K562 (cell line): ENCODE results near the gene ALDOB. TPM values are rescaled to one million over a fixed set of nuclear protein-coding genes. Genes with fewer than 3 reads are reported as not detected.

ENCODE experiments used
- ATAC-seq: fragments of 200-7000 bp; cut with Tn5 transposase; 3 replicates; pipeline ENCODE4 v1.9.1; 2020; ENCODE audit warnings: moderate library complexity
- BruUV-seq: library from RNA; stranded (reverse); fragments of 400-500 nt; replicated peaks from 2 replicates; lab custom pipeline; 2021; lab: Mats Ljungman, UMichigan
- CTCF ChIA-PET: fragments of 300-600 bp; formaldehyde crosslinking; extraction: SDS; loops from one replicate; lab custom pipeline; 2021; ENCODE audit warnings: low intra/inter-chr PET ratio; lab: Yijun Ruan, JAX
- POLR2A ChIA-PET: fragments of 300-600, 350-650 bp; sonication (Branson Sonifier 250); formaldehyde crosslinking; extraction: SDS; loops from one replicate; lab custom pipeline; 2021; ENCODE audit warnings: antibody characterized with exemption, inconsistent platforms; lab: Yijun Ruan, JAX
- DNase-seq, 4 experiments: peaks; one replicate each; pipeline versions ENCODE4 v3.0.0 to v3.0.0-alpha.2; 2011 to 2018; ENCODE audit warnings: low spot score in 3 of 4, mixed read lengths in 3 of 4; ENCODE audit errors: extremely low read depth in 1 of 4
- FAIRE-seq: peaks from 2 replicates; lab custom pipeline; 2011; peaks lifted over from hg19 to GRCh38; lab: Jason Lieb, UNC
- H2AFZ ChIP-seq: 2 replicates; pipeline ENCODE4 v1.6.0; 2011; ENCODE audit warnings: low read depth, low read length, control low read depth, inconsistent platforms
- H3K27ac ChIP-seq: fragments of 200-600 bp; 3 replicates; pipeline ENCODE4 v1.8.0; 2011; ENCODE audit warnings: low read depth, mild to moderate bottlenecking, control low read depth, inconsistent platforms, low read length, moderate library complexity, mixed read lengths; ENCODE audit errors: extremely low read depth
- H3K27me3 ChIP-seq, 2 experiments: fragments of 300-600 bp in 1 of 2; 2 replicates in 1 of 2; 3 replicates in 1 of 2; pipeline versions ENCODE4 v1.6.0 to v1.8.0; 2011; ENCODE audit warnings: inconsistent platforms in 2 of 2, low read length in 2 of 2, mild to moderate bottlenecking in 1 of 2, mixed read lengths in 1 of 2, moderate library complexity in 1 of 2; ENCODE audit not compliant: control insufficient read depth in 2 of 2, insufficient read depth in 2 of 2
- H3K36me3 ChIP-seq: fragments of 300-600 bp; 3 replicates; pipeline ENCODE4 v1.8.0; 2011; ENCODE audit warnings: mild to moderate bottlenecking, low read length, inconsistent platforms; ENCODE audit not compliant: control insufficient read depth, insufficient read depth
- H3K4me1 ChIP-seq, 2 experiments: fragments of 200-600 bp in 1 of 2; replicated peaks in 1 of 2; 2 replicates in 1 of 2; 3 replicates in 1 of 2; pipeline versions ENCODE4 v1.5.1 to v1.8.0; 2011; ENCODE audit warnings: inconsistent platforms in 2 of 2, low read length in 2 of 2, mild to moderate bottlenecking in 1 of 2, mixed read lengths in 1 of 2, moderate library complexity in 1 of 2; ENCODE audit not compliant: control insufficient read depth in 2 of 2, insufficient read depth in 2 of 2
- H3K4me2 ChIP-seq: 2 replicates; pipeline ENCODE4 v1.6.1; 2011; ENCODE audit warnings: low read length, control low read depth, inconsistent platforms, mixed read lengths; ENCODE audit not compliant: insufficient read depth
- H3K4me3 ChIP-seq: fragments of 200-600 bp; sonication (generic), shearing (Covaris generic); 2 replicates; pipeline ENCODE4 v1.5.1; 2016; ENCODE audit warnings: control low read depth, inconsistent platforms
- H3K79me2 ChIP-seq: fragments of 200-600 bp; 3 replicates; pipeline ENCODE4 v1.8.0; 2011; ENCODE audit warnings: low read length, inconsistent platforms; ENCODE audit not compliant: control insufficient read depth, insufficient read depth
- H3K9ac ChIP-seq, 2 experiments: 2 replicates each; pipeline versions ENCODE4 v1.6.0 to v1.6.1; 2011; ENCODE audit warnings: low read depth in 2 of 2, low read length in 2 of 2, control low read depth in 1 of 2, inconsistent platforms in 1 of 2, mild to moderate bottlenecking in 1 of 2, mixed read lengths in 1 of 2; ENCODE audit not compliant: insufficient read depth in 1 of 2
- H3K9me1 ChIP-seq: one replicate; pipeline ENCODE4 v1.6.0; 2011; ENCODE audit warnings: inconsistent platforms, mild to moderate bottlenecking, low read length, moderate library complexity; ENCODE audit not compliant: control insufficient read depth, insufficient read depth
- H3K9me3 ChIP-seq: replicated peaks from 2 replicates; pipeline ENCODE4 v1.5.1; 2011; ENCODE audit warnings: low read depth, low read length, inconsistent platforms; ENCODE audit not compliant: control insufficient read depth, insufficient read depth
- H4K20me1 ChIP-seq: replicated peaks from 2 replicates; pipeline ENCODE4 v1.6.1; 2011; ENCODE audit warnings: low read length, inconsistent platforms, mixed read lengths; ENCODE audit not compliant: control insufficient read depth, insufficient read depth
- CSDE1 ChIP-seq, 2 experiments: fragments of 450-650 bp; IDR thresholded peaks; 2 replicates each; pipeline ENCODE4 v1.6.1; 2016; ENCODE audit warnings: mild to moderate bottlenecking in 1 of 2
- ESRRA ChIP-seq: fragments of 450-650 bp; IDR thresholded peaks from 2 replicates; pipeline ENCODE4 v1.6.1; 2014; ENCODE audit warnings: low read depth, mild to moderate bottlenecking, moderate library complexity, borderline replicate concordance
- HMGN3 ChIP-seq: IDR thresholded peaks from 2 replicates; pipeline ENCODE4 v1.6.1; 2011; ENCODE audit warnings: borderline replicate concordance, low read depth, mild to moderate bottlenecking, mixed read lengths, low read length; ENCODE audit not compliant: insufficient read length; ENCODE audit errors: extremely low read depth
- MEF2A ChIP-seq: IDR thresholded peaks from 2 replicates; pipeline ENCODE4 v1.6.1; 2011; ENCODE audit warnings: low read depth, mild to moderate bottlenecking, low read length, moderate library complexity; ENCODE audit not compliant: control insufficient read depth
- WGBS: fragments of 100-300 bp; shearing (Covaris generic); methylation state at CpG from one replicate; pipeline ENCODE4 v1.1.6; 2016; ENCODE audit warnings: low coverage, mixed read lengths; ENCODE audit not compliant: insufficient coverage; ENCODE audit errors: missing lambda C conversion rate; 5-methylcytosine and 5-hydroxymethylcytosine counted together
- in situ Hi-C: fragments of 300-500 bp; cut with MboI; formaldehyde crosslinking; loops from 4 replicates; pipeline ENCODE4 v1.15.0; 2018; ENCODE audit warnings: inconsistent platforms, mixed read lengths
- intact Hi-C: fragments of 100-400 bp; cut with micrococcal nuclease; formaldehyde crosslinking; loops from 2 replicates; pipeline ENCODE4 v1.14.2; 2022
- polyA plus RNA-seq, 8 experiments: library from polyadenylated mRNA; depleted of rRNA in 4 of 8; stranded (reverse) in 5 of 8; unstranded in 3 of 8; fragments of >200 nt; fragmentation: Nextera tagmentation in 2 of 8; fragmentation: Illumina TruSeq in 1 of 8; extraction: Ambion mirVana in 2 of 8; extraction: Trizol in 1 of 8; gene quantifications; 2 replicates each; pipeline versions ENCODE4 v1.2.1 to v1.2.3, GENCODE V29; 2011 to 2014; ENCODE audit warnings: inconsistent platforms in 1 of 8, missing spikeins in 1 of 8
- total RNA-seq, 7 experiments: library from RNA; depleted of rRNA in 6 of 7; stranded (reverse); fragments of >200 nt in 6 of 7; fragmentation: Illumina TruSeq in 2 of 7; extraction: Trizol in 2 of 7; gene quantifications; 2 replicates each; pipeline versions ENCODE4 v1.2.1 to v1.2.3, GENCODE V29; 2011 to 2021; ENCODE audit warnings: low replicate concordance in 1 of 7
- TF ChIP-seq, protein P1 (sequence below): sonication (generic); formaldehyde crosslinking; IDR thresholded peaks from 2 replicates; pipeline ENCODE4 v1.5.0; 2020; ENCODE audit warnings: missing genetic modification reagents
- TF ChIP-seq, protein P2 (sequence below), 2 experiments: IDR thresholded peaks; 2 replicates each; pipeline ENCODE4 v1.6.1; 2012; ENCODE audit warnings: improper control_type of control experiment in 2 of 2, low read depth in 2 of 2, low read length in 2 of 2, borderline replicate concordance in 1 of 2

Gene ALDOB
- total and polyA plus RNA-seq, 9 of the 15 experiments (the other 6 are each of a cell fraction or from before 2014, with no cell fraction given) = 0.80 TPM; not detected in 8

DNA sequence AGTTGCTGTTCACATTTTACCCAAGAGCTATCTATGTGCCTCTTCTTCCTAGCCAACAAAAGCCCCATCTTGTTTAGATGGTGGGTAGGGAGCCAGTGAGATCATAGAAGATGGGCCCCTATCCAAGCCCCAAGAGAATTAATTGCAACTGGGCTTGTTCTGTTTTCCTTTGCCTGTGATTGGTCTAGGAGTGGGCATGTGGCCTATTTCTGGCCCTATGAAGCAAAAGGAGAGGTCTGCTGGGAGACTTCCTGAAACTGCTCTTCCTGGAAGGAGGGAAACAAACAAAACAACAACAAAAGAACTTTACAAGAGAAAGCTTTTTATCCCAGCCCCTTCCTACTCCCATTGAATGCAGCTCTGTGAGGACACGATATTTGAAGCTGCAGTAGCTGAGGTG is 32.5 kb upstream of the ALDOB start (continued):
- TF ChIP-seq, protein P1, sequence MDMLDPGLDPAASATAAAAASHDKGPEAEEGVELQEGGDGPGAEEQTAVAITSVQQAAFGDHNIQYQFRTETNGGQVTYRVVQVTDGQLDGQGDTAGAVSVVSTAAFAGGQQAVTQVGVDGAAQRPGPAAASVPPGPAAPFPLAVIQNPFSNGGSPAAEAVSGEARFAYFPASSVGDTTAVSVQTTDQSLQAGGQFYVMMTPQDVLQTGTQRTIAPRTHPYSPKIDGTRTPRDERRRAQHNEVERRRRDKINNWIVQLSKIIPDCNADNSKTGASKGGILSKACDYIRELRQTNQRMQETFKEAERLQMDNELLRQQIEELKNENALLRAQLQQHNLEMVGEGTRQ (CRISPR knock-in tag) = peak; percentile 64
- TF ChIP-seq HMGN3 (no peak), CSDE1 (IDR thresholded peaks at IDR 0.05) (no peak), MEF2A (no peak)
- TF ChIP-seq, protein P2, sequence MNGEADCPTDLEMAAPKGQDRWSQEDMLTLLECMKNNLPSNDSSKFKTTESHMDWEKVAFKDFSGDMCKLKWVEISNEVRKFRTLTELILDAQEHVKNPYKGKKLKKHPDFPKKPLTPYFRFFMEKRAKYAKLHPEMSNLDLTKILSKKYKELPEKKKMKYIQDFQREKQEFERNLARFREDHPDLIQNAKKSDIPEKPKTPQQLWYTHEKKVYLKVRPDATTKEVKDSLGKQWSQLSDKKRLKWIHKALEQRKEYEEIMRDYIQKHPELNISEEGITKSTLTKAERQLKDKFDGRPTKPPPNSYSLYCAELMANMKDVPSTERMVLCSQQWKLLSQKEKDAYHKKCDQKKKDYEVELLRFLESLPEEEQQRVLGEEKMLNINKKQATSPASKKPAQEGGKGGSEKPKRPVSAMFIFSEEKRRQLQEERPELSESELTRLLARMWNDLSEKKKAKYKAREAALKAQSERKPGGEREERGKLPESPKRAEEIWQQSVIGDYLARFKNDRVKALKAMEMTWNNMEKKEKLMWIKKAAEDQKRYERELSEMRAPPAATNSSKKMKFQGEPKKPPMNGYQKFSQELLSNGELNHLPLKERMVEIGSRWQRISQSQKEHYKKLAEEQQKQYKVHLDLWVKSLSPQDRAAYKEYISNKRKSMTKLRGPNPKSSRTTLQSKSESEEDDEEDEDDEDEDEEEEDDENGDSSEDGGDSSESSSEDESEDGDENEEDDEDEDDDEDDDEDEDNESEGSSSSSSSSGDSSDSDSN (IDR thresholded peaks at IDR 0.05; ENCODE audit: borderline replicate concordance in 1 of 2, low read depth in 2 of 2, low read length in 2 of 2) = no peak

DNA sequence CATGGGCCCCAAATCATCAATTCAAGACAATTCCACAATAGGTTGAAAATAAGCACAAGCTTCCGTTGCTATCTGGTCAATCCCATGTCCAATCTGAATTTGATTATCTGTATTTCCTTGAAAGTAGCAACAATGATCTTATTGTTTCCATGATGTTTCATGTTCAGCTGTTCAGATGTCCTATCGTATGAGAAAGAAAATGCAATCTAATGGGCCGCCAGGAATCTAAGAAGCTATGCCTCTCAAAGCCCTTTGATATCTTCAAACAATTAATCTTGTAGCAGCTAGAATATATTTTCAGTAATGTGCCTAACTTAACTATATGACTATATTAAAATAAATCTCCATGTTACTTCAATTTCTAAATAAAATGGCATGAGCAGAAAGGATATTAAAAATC is 32.1 kb upstream of the ALDOB start:
- FAIRE-seq = no peak
- Histone ChIP-seq H3K4me3 (no peak overlapping the region), H3K27ac (no peak overlapping the region), H3K79me2 (no peaks in the 10 kb centered on the region), H3K9me3 (no peaks in the 10 kb centered on the region), H3K4me1 (peaks cover 0 to 5% of the 10 kb centered on the region in 2 experiments; a peak in 3 of 5 replicates), H2AFZ (peak overlapping the region; percentile 33; the same call in 1 of the 2 replicates), H3K27me3 (no peaks in the 10 kb centered on the region)
- intact Hi-C loops = loop anchor here (2.0 kb wide), 1 partner anchor 13 kb away; no protein-coding TSS in a partner anchor
- no peak for ATAC-seq
- BruUV-seq = no TSS peak
- POLR2A ChIA-PET = interaction anchor here (0.6 to 0.7 kb wide), 2 partner anchors 12 to 104 kb away, joined by 3 to 4 read pairs; no protein-coding TSS in a partner anchor
- TF ChIP-seq ESRRA = no peak
- TF ChIP-seq, all 486 proteins: peak for 0
- Histone ChIP-seq H4K20me1 (no peaks in the 10 kb centered on the region), H3K4me2 (no peak overlapping the region), H3K36me3 (no peaks in the 10 kb centered on the region), H3K9me1 (no peaks in the 10 kb centered on the region), H3K9ac (no peak overlapping the region)
- 43% methylated on average over 3 of the region's 3 CpGs for WGBS
- no peak for DNase-seq
- in situ Hi-C loops = no loop called here
- CTCF ChIA-PET = no interaction called here
